Measurements from ENCODE around the gene PSMB7.

- no peak for TF ChIP-seq POLR2A (IDR thresholded peaks at IDR 0.05)
- no peak for TF ChIP-seq CTCF (IDR thresholded peaks at IDR 0.05)
- no peak for TF ChIP-seq POLR2AphosphoS5 (IDR thresholded peaks at IDR 0.05)
Observed at GRCh38 chr9:124321935-124322334, 93.3 kb downstream of the PSMB7 start.
